GM19372 (cell line): Measurements from ENCODE around the gene COG5.

Source experiments
- ATAC-seq: cut with Tn5 transposase; IDR thresholded peaks from one replicate; pipeline ENCODE4 v1.9.1; 2021; ENCODE audit warnings: mild to moderate bottlenecking, low read depth, moderate library complexity; ENCODE audit not compliant: unreplicated experiment

Gene COG5

GRCh38 chr7:107398161-107398560, 165.6 kb downstream of the COG5 start:
- ATAC-seq, result no peak

- ATAC-seq, result no peak
Observed at GRCh38 chr7:107396990-107397389, 166.7 kb downstream of the COG5 start.

GRCh38 chr7:107396081-107396480, 167.6 kb downstream of the COG5 start:
- ATAC-seq, result no peak

- ATAC-seq, result no peak
Observed at GRCh38 chr7:107394831-107395230, 168.9 kb downstream of the COG5 start.

- ATAC-seq, result no peak
Observed at GRCh38 chr7:107394276-107394675, 169.4 kb downstream of the COG5 start.

GRCh38 chr7:107392830-107393229, 170.9 kb downstream of the COG5 start:
- ATAC-seq, result no peak

GRCh38 chr7:107390916-107391315, 172.8 kb downstream of the COG5 start:
- no peak for ATAC-seq

- ATAC-seq, result no peak
Observed at GRCh38 chr7:107388604-107389003, 175.1 kb downstream of the COG5 start.

- ATAC-seq, result no peak
Observed at GRCh38 chr7:107387573-107388219, 176.0 kb downstream of the COG5 start.

- ATAC-seq, result no peak
Observed at GRCh38 chr7:107387128-107387527, 176.6 kb downstream of the COG5 start.

GRCh38 chr7:107386548-107387102, 177.1 kb downstream of the COG5 start:
- no peak for ATAC-seq

GRCh38 chr7:107384025-107384424, 179.7 kb downstream of the COG5 start:
- ATAC-seq, result no peak

- ATAC-seq, result no peak
Observed at GRCh38 chr7:107383203-107383602, 180.5 kb downstream of the COG5 start.

- no peak for ATAC-seq
Observed at GRCh38 chr7:107381453-107381852, 182.3 kb downstream of the COG5 start.

- ATAC-seq, result no peak
Observed at GRCh38 chr7:107373354-107373753, 190.4 kb downstream of the COG5 start.

- no peak for ATAC-seq
Observed at GRCh38 chr7:107372298-107372697, 191.4 kb downstream of the COG5 start.

GRCh38 chr7:107370816-107371215, 192.9 kb downstream of the COG5 start:
- no peak for ATAC-seq

- ATAC-seq, result no peak
Observed at GRCh38 chr7:107364787-107365186, 198.9 kb downstream of the COG5 start.

- ATAC-seq, result no peak
Observed at GRCh38 chr7:107359520-107360316, 204.0 kb downstream of the COG5 start.

GRCh38 chr7:107355616-107356015, 208.1 kb downstream of the COG5 start:
- ATAC-seq, result no peak

GRCh38 chr7:107354640-107355039, 209.1 kb downstream of the COG5 start:
- ATAC-seq, result no peak

- ATAC-seq, result no peak
Observed at GRCh38 chr7:107353701-107354100, 210.0 kb downstream of the COG5 start.
